GM12864 (cell line): ENCODE measurements around the gene KSR2.

Source experiments
- DNase-seq: peaks from one replicate; pipeline ENCODE4 v3.0.0-alpha.2; 2011; ENCODE audit warnings: low read depth
- H3K4me3 ChIP-seq: 2 replicates; pipeline ENCODE4 v1.5.1; 2011; ENCODE audit warnings: mild to moderate bottlenecking, low read depth, low read length, control low read depth
- TF ChIP-seq, protein P1 (sequence below): IDR thresholded peaks from 2 replicates; pipeline ENCODE4 v1.5.1; 2011; ENCODE audit warnings: low read depth, mild to moderate bottlenecking, moderate library complexity, low read length, control low read depth, inconsistent platforms; ENCODE audit errors: missing control alignments

Gene KSR2

DNA sequence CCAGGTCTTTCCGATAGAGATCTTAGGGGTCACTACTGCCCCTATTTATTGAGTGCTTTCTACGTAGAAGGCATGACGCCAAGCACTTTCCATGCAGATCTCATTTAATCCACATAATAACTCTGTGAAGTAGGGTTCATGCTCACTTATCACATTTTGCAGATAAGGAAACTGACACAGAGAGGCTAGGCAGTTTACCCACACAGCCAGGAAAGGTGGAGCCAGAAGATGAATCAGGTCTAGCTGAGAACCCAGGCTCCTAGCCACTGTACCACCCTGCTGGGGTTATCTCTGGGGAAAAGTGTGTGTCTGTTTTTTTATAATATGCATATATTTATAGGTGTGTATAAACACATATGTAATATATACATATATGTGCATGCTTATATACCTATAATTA lies 83.6 kb downstream of the KSR2 start:
- DNase-seq, result no peak
- no peak overlapping the region for H3K4me3 ChIP-seq
- TF ChIP-seq, protein P1, sequence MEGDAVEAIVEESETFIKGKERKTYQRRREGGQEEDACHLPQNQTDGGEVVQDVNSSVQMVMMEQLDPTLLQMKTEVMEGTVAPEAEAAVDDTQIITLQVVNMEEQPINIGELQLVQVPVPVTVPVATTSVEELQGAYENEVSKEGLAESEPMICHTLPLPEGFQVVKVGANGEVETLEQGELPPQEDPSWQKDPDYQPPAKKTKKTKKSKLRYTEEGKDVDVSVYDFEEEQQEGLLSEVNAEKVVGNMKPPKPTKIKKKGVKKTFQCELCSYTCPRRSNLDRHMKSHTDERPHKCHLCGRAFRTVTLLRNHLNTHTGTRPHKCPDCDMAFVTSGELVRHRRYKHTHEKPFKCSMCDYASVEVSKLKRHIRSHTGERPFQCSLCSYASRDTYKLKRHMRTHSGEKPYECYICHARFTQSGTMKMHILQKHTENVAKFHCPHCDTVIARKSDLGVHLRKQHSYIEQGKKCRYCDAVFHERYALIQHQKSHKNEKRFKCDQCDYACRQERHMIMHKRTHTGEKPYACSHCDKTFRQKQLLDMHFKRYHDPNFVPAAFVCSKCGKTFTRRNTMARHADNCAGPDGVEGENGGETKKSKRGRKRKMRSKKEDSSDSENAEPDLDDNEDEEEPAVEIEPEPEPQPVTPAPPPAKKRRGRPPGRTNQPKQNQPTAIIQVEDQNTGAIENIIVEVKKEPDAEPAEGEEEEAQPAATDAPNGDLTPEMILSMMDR, result no peak

- TF ChIP-seq, protein P1, result no peak
- DNase-seq, result no peak
- H3K4me3 ChIP-seq, result no peak overlapping the region
Measured at GRCh38 chr12:117884161-117884560, 84.6 kb downstream of the KSR2 start.

DNA sequence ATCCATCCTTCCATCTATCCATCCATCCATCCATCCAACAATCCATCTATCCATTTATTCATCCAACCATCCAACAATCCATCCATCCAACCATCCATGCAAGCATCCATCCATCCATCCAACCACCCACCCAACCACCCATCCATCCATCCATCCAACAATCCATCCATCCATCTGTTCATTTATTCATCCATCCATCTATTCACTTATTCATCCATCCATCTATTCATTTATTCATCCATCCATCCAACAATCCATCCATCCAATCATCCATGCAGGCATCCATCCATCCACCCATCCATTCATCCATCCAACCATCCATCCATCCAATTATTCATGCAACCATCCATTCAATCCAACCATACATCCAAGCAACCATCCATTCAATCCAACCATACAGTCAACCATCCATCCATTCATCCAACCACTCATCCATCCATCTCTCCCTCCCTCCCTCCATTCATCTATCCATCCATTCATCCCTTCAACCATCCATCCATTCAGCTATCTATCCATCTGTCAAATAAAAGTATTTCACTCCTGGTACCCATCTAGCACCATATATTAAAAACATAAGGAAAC lies 86.1 kb downstream of the KSR2 start:
- TF ChIP-seq, protein P1, result no peak
- DNase-seq, result no peak
- no peak overlapping the region for H3K4me3 ChIP-seq

- DNase-seq, result no peak
- H3K4me3 ChIP-seq, result no peak overlapping the region
- TF ChIP-seq, protein P1, result no peak
Measured at GRCh38 chr12:117882181-117882580, 86.6 kb downstream of the KSR2 start.

GRCh38 chr12:117881517-117881916 lies 87.3 kb downstream of the KSR2 start:
- TF ChIP-seq, protein P1, result no peak
- DNase-seq, result no peak
- no peak overlapping the region for H3K4me3 ChIP-seq

GRCh38 chr12:117878605-117879004 lies 90.2 kb downstream of the KSR2 start:
- no peak overlapping the region for H3K4me3 ChIP-seq
- no peak for DNase-seq
- TF ChIP-seq, protein P1, result no peak

DNA sequence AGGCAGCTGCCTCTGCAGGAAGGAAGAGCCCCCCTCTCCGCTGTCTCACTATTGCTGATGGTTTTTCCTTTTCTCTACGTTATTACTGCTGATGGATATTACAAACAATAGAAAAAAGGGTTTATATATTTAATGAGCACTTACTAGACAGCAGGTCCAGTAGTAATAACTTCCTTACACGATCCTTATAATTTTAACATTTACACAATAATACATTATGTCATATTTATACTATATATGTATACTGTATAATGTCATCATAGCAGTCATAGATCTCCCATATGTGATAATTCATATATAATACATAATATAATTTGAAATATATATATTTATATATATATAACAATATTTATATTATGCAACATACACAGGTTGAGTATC lies 92.4 kb downstream of the KSR2 start:
- TF ChIP-seq, protein P1, result no peak
- H3K4me3 ChIP-seq, result no peak overlapping the region
- DNase-seq, result no peak
